NAMALWA (cell line): ENCODE measurements around the gene PMM2.
"Not testable (repeated sequence)": the region's sequence is repeated elsewhere in the genome, so short reads cannot be mapped to it uniquely, and the experiment has no call there.

Source experiments
- DNase-seq: peaks from one replicate; pipeline ENCODE4 v3.0.0-alpha.2; 2015; ENCODE audit warnings: low spot score

The PMM2 gene

DNA sequence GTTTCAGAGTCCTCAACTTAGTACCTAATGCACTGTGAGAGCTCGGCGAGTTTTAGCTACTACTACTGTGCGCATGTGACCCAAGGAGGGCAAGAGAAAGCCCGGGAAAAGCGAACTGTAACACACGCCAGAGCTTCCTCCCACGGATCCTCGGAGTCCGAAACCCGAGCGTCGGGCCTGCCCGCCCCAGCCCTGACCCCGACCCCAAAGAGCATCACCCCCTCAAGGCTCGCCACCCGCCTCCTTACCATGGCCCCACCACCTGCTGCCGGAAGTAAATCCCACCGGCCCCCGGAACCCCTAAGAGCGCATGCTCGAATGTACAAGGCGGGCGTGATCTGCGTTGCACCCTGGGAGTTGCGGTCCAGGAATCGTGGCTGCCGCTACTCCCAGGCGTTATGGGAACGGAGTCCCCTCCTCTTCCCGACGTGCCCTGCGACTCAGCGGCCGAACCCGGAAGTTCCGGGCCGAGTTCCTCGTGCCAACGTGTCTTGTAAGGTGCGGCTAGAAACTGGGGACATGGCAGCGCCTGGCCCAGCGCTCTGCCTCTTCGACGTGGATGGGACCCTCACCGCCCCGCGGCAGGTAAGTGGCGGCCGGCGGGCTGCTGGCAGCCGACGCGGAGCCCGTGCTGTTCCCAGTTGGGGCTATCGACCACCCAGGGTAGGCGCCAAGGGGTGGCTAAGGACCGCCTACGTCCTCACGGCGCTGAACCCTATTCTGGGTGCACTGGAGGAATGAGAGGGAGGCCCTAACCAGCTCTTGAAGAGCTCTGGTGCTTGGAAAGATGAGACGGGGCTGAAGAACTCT, at the start of gene PMM2, which contains the start of gene TMEM186:
Gene PMM2, plus strand, starts transcription at position 476 of the 810 bp plus-strand sequence. Its CDS starts 44 bp downstream, at position 520.
Gene TMEM186, minus strand, starts transcription at position 276 of the 810 bp plus-strand sequence. Its CDS starts 25 bp downstream, at position 251.
- peak; percentile 98 for DNase-seq

DNA sequence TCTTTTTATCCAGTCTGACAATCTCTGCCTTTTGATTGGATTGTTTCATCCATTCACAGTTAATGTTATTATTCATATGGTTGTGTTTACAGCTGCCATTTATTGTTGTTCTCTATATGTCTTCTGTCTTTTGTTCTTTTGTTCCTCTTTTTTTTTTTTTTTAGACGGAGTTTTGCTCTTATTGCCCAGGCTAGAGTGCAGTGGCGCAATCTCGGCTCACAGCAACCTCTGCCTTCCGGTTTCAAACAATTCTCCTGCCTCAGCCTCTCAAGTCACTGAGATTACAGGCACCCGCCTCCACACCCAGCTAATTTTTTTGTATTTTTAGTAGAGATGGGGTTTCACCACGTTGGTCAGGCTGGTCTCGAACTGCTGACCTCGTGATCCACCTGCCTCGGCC, 48.7 kb upstream of the PMM2 start:
- DNase-seq, result not testable (repeated sequence)

DNA sequence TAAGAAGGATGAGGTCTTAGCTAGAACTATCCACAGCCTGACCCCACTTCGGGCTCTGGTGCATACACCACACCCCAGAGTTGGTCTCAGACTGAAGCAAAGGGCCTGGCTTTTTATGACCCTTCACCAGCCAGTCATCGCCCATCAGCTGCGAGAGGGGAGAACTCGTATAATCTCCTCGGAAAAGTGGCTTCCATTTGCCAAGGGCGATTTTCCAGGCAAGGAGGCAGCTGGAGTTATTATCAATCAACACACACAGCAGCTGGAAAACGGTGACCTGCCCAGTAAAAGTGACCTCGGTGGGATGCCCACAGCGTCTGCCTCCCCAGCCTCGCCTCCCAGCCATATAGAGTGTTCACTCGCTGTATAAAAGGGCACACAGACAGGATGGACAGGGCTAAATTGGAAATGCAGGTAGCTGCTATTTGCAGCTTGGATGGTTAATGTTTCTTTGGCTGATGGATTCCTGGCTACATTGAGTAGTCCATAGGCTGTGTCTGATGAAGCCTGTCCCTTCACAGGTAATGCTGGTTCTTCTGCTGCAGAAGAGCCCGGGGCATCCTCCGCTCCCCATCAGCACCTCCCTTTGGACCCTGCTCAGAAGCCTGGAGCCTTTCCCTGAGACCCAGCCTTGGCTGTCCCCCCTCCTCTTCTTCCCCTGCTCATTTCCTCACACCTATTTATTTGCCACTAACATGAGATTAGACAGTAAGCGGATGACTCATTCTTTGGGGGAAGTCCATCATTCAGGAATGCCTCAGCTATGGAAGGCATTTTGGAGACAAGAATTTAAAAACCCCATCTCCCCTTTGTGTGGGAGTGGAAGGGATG, 45.9 kb upstream of the PMM2 start:
- no peak for DNase-seq

DNA sequence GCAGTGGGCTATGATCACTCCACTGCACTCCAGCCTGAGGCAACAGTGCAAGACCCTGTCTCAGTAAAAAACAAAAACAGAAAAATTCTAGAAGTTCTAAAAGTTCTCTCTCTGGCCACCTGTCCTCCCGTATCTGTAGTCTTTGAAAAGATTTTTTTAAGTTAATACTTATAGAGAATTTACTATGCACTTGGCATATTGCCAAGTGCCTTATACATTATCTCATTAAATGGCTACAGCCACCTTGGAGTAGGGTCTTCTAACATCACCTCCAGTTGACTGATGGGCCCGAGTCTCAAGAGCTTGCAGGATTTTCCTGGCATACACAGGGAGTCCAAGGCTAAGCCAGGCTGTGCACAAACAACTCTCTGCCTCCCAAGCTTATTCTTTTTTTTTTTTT, 44.9 kb upstream of the PMM2 start:
- DNase-seq, result no peak

DNA sequence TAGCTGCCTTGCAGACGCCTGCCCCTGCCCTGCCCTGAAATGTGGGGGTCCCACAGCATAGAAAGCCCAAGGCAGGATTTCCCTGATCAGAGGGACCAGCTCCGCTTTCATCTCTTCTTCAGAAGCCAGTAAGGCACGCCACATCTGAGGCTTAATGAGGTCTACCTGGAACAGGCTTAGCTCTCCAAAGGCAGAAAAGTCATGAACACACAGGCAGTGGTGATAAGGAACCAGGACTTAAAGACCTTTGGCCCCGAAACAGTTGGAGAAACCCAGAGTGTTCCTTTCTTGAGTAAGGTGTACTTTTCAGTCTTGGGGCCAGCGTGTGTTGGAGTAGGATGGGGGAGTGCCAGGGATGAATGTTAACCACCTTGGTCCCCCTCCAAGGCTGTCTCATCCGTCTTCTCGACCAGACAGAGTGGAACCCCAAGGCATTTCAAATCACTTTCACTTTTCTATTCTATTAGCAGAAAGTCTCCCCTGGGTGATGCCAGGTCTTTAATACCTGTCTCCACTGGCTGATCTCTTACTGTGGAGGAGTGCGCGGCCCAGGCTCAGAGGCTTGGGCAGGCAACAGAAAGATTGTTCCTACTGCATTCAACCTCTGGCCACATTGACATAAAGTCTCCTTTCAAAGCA, 44.1 kb upstream of the PMM2 start:
- DNase-seq, result no peak

DNA sequence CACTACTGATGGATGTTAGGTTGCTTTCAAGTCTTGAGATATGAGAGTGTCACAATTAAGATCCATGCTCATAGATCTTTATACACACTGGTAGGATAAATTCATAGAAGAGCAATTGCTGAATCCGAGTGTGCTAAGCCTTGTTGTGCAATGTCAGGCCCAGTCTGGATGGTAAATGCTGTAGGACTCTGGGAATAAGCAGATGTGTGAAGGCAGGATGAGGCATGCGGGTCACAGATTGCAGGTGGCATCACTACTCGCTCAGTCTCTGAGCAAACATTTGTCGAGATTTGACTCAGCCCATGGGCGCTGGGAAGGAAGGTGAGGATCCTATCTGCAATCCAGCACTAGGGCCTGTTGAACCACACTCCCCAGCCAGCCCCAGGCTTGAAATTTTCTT, 40.9 kb upstream of the PMM2 start:
- DNase-seq, result no peak

DNA sequence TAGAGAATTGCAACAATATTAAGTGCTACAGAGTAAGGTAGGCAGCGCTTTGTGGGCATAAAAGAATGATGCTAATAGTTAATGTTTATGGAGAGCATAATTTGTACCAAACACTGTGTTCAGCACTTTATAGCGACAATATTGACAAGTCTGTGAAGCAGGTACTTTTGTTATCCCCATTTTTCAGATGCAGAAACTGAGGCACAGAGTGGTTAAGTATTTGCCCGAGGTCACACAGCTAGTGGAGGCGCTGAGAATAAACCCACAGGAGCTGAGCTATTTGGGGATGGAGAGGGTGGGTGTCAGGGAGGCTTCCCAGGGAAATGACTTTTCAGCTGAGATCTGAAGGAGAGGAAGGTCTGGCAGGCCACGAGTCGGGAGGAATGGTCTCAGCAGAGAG, 39.6 kb upstream of the PMM2 start:
- no peak for DNase-seq

DNA sequence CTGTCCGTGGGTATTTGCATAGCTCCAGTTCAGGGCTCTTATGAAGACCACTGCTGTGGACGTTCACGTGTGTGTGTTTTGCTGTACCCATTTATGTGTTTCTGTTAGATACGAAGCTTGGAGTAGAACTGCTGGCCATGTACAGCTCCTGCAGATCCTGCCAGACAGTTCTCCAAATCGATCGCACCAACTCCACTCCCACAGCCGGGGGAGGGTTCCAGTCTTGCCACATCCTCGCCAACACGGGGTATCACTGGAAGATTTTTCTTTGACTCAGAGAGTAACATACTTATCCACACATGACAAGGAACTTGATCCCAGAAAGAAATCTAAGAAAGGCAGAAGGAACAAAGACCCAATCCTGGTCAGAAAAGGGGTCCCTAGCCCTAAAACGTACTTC, 37.6 kb upstream of the PMM2 start:
- DNase-seq, result no peak

DNA sequence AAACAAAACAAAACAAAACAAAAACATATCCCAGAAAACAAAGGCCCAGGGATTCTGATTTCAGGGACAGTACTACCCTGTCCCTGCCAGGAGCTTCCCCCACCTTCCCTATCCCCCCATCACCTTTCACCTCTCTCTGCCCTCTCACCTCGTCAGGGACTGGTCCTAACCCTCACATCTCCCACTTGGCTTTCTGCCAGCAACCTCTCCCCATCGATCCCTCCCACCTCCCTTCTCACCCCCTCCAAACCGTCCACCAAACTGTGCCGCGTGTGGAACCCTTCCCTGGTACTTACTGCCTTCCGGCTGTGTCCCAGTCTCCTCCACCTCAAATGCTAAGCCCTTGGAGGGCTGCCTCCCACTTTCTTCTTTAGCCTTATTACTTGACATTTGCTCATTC, 36.6 kb upstream of the PMM2 start:
- DNase-seq, result no peak

DNA sequence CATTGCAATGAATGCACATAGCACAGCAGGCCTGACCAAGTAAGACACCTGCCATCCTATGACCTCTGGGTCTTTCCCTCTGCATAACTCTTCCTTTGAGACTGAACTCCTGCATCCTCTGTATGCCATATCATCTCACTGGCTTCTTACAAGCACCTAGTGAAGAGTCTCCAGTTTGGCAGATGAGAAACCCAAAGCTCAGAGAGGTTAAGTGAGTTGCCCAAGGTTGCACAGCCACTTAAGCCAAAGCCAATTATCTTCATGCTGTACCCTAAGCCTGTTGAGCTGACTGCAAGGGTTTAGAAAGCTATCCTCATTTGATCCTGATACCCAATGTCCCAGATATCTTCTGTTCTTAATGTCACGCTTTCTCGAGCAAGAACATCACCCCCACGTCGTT, 35.4 kb upstream of the PMM2 start:
- no peak for DNase-seq

DNA sequence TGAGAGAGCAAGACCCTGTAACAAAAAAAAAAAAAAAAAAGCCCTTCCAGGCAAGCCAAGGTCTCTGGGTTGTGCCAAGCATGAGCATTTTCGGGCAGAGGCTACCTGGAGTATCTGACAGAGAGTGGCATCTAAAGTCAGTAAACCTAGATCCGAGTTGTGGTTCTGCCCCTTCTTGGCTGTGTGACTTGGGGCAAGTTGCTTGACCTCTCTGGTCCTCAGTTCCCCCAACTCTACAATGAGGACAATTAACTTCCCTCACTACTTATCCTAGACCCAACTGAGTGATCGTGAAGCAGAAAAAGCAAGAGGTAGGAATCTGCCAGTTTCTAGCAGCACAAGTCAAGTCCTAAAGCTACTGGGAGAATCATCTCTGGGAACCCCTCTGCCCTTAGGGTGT, 34.6 kb upstream of the PMM2 start:
- DNase-seq, result no peak

DNA sequence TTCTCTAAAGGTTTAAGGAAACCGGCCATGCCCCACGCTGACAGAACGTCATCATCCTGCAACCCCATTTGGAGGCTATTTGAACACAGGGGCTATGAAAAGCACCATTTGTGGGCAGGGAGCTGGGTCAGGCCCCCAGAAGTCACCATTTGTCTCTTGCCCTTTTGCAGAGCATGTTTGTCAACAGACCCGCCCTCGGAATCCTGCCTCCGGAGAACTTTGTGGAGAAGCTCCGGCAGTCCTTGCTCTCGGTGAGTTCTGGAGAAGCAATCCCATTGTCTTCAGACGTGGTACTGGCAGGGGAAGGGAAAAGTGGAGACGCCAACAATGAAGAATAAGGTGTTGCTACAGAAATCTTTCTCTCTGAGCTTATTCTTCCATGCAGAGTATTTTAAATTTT, 33.7 kb upstream of the PMM2 start:
- no peak for DNase-seq

DNA sequence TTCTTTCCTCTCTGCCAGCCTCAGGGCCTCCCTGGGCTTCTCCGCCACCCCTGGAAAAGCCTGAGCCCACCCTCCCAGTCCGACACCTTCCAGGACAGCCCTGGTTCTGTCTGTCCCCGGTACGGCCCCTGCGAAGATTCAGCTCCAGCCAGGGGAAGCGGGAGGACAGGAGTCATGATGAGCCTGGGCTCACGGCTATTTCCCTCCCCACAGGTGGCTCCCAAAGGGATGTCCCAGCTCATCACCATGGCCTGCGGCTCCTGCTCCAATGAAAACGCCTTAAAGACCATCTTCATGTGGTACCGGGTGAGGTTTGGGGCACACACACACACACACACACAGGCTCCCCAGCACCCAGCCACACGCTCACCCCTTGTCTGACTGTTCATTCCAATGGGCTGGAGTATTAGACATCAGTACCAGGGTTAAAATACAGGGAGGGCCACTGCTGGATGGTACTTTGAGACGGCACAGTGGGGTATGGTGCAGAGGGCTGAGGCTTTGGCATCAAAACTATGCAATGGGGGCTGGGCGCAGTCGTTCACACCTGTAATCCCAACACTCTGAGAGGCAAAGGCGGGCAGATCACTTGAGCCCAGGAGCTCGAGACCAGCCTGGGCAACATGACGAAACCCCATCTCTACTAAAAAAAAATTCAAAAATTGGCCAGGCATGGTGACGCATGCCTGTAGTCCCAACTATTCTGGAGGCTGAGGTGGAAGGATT, 33.0 kb upstream of the PMM2 start:
- no peak for DNase-seq

DNA sequence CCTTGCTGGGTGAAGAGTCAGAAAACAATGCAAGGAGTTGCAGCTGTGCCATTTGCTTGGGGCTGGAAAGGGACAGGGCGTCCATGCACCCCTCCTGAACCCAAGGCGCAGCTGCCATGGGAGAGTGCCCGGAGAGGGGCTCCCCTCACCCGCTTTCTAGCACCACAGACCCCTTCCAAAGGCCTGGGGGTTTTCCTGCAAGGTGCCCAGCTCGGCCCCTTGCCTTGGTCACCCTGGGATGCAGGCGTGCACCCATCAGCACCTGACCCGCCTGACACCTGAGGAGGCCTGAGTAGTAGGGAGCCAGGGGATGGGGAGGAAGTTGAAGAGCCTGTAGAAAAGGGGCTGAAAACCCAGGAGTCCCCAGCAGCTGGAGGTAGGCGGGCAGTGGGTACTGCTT, 30.5 kb upstream of the PMM2 start:
- no peak for DNase-seq

DNA sequence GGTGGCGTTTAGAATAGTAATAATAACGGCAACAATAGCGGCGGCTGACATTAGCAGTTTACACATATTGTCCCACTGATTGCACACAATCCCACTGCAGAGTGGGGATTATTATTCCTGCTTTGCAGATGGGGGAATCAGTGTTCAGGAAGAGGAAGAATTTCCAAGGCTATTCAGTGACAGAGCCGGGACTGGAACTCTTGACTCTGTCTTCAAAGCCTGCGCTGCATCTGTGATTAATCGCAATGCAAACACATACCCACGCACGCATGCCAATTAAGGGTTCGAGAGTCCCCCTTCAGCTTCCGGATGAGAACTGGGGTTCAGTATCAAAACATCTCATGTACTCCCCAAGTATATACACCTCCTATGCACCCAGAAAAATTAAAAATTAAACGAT, 29.4 kb upstream of the PMM2 start:
- no peak for DNase-seq

DNA sequence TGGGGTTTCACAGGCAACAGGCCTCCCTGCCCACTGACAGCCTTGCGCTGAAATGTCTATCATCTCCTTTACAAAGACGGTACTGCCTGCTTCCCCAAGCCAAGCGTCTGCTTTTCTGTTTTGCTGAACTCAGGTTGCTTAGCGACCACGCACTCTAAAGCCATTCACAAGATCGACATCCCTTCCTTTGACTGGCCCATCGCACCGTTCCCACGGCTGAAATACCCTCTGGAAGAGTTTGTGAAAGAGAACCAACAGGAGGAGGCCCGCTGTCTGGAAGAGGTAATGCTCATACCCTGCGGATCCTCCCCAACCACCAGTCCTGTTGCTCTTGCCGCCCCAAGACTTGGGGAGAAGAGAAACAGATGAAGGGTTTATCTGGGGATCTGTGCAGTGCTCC, 28.9 kb upstream of the PMM2 start:
- DNase-seq, result no peak

DNA sequence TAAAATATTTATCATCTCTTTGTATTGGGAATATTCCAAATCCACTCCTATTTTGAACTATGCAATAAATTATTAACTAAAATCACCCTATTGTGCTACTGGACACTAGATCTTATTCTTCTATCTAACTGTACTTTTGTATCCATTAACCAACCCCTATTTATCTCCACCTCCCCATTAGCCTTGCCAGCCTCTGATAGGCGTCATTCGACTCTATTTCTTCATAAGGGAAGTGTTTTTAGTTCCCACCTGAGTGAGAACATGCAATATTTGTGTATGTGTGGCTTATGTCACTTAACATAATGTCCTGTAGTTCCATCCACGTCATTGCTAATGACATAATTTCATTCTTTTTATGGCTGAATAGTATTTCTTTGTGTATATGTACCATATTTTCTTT, 24.1 kb upstream of the PMM2 start:
- no peak for DNase-seq

DNA sequence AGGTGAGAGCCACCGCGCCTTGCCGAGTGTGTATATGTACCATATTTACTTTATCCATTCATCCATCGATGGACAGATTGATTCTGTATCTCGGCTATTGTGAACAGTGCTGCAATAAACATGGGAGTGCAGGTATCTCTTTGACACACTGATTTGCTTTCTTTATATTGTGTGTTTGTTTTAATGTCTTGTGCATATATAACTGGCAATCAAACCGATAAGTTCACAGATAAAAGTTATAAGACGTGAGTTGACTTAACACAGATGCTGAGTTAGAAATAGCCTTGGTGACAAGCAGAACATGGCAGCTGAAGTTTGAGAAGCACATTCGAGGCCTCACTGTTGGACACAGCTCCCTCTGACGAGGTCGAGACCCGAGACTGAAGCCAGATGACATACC, 23.4 kb upstream of the PMM2 start:
- DNase-seq, result no peak

DNA sequence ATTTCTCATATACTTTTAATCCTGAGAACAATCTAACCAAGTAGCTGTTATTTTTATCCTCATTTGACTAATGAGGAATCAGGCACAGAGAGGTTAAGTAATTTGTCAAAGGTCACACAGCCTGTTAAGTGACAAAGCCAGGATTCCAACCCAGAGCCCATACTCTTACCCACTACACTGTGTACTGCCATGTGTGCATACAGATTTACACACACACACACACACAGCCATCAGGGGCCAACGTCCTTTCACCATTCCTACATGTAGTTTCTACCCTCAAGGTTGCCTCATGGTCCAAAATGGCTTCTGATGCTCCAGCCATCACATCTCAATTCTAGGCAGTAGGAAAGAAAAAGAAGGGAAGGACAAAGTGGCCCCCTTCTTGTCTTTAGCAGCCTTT, 22.3 kb upstream of the PMM2 start:
- DNase-seq, result no peak

DNA sequence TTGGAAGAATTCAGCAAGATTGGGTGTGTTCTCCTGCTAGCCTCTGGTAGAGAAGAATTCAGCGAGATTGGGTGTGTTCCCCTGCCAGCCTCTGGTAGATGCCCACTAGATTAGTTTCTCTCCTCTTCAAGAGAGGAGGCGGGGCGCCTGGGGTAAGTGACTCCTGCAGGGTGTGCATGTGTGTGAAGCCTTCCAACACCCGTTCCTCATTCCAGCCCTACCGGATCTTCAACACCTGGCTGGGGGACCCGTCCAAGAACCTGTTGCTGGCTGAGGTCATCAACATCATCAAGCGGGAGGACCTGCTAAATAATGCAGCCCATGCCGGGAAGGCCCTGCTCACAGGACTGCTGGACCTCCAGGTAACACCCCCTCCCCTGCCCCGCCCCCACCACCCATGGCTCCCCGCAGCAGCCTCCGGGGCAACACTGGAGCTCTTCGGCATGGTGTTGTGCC, 21.5 kb upstream of the PMM2 start:
- no peak for DNase-seq

DNA sequence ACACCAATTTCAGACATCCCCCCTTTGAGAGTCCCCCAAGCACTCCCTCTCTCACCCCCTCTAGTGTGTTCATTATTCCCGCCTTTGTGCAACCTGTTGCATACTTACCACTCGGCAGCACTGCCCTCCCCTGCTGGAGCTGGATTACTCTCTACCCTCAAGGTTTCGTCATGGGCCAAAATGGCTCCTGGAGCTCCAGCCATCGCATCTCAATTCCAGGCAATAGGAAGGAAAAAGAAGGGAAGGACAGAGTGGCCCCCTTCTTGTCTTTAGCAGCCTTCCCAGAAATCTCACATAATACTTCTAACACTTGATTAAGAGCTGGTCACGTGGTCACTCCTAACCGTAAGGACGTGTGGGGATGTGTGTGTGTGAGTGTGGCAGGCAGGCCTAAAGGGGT, 20.4 kb upstream of the PMM2 start:
- no peak for DNase-seq

DNA sequence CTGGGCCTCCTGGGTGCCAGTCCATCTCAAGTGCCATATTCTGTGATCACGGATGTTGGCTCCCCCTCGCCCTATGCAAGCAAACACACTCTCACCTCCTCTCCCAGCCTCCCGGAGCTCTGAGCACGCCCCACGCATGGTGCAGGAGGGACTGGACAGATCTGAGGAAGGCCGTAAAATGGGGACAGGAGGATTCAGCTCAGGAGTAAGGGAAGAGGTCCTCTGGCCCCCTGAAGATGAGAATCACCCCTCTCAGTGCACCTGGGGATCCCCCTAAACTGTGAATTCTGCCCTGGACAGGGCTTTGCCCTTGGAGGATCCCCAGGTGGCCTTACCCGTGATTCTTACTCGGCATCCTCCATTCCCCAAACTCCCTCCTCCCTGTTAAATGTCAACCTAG, 15.8 kb upstream of the PMM2 start:
- no peak for DNase-seq
